ENCODE measurements around the gene GALNTL6.

- no peak for TF ChIP-seq MAFK (IDR thresholded peaks at IDR 0.05; ENCODE audit: low read depth, low read length)
- no peak for TF ChIP-seq CTCF (conservative IDR thresholded peaks at IDR 0.05; ENCODE audit: low read depth, low read length)
Measured at GRCh38 chr4:172232966-172233365, 419.8 kb downstream of the GALNTL6 start.
